A549 (cell line): ENCODE data around the gene CUL4A.
"Not testable (repeated sequence)": the region's sequence is repeated elsewhere in the genome, so short reads cannot be mapped to it uniquely, and the experiment has no call there.

Experiments
- FOXS1 ChIP-seq: fragments of 250-450 bp; sonication (Bioruptor Pico); IDR thresholded peaks from 2 replicates; pipeline ENCODE4 v1.5.0; 2020; ENCODE audit warnings: mild to moderate bottlenecking, moderate library complexity
- POLR2A ChIP-seq: IDR thresholded peaks from 2 replicates; pipeline ENCODE4 v1.6.1; 2012; ENCODE audit warnings: mild to moderate bottlenecking, low read length
- SMC3 ChIP-seq: fragments of >200 bp; sonication (Bioruptor Twin); formaldehyde crosslinking; IDR thresholded peaks from 3 replicates; pipeline ENCODE4 v1.6.1; 2018; ENCODE audit warnings: inconsistent platforms
- TF ChIP-seq, protein P1 (sequence below): fragments of >200 bp; sonication (Bioruptor Twin); formaldehyde crosslinking; IDR thresholded peaks from 3 replicates; pipeline ENCODE4 v1.5.1; 2016

DNA sequence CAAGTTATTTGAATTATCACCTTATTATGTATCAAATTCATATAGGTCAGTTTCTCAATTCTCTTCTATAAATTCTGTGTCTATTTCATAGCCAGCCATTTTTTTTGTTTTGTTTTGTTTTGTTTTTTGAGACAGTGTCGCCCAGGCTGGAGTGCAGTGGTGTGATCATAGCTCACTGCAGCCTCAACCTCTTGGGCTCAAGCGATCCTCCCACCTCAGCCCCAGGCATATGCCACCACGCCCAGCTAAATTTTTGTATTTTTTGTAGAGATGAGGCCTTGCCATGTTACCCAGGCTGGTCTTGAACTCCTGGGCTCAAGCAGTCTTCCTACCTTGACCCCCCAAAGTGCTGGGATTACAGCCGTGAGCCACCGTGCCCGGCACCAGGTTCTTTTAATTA, 48.5 kb downstream of the CUL4A start:
- TF ChIP-seq, protein P1, sequence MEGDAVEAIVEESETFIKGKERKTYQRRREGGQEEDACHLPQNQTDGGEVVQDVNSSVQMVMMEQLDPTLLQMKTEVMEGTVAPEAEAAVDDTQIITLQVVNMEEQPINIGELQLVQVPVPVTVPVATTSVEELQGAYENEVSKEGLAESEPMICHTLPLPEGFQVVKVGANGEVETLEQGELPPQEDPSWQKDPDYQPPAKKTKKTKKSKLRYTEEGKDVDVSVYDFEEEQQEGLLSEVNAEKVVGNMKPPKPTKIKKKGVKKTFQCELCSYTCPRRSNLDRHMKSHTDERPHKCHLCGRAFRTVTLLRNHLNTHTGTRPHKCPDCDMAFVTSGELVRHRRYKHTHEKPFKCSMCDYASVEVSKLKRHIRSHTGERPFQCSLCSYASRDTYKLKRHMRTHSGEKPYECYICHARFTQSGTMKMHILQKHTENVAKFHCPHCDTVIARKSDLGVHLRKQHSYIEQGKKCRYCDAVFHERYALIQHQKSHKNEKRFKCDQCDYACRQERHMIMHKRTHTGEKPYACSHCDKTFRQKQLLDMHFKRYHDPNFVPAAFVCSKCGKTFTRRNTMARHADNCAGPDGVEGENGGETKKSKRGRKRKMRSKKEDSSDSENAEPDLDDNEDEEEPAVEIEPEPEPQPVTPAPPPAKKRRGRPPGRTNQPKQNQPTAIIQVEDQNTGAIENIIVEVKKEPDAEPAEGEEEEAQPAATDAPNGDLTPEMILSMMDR = not testable (repeated sequence)
- TF ChIP-seq POLR2A; SMC3; FOXS1 (CRISPR knock-in tag): not testable (repeated sequence)
